ENCODE data around the gene MROH2A. TPM values are rescaled to one million over a fixed set of nuclear protein-coding genes. Genes with fewer than 3 reads are reported as not detected.
"Not testable (repeated sequence)": the region's sequence is repeated elsewhere in the genome, so short reads cannot be mapped to it uniquely, and the experiment has no call there.

MROH2A gene
- not detected for total RNA-seq

- Histone ChIP-seq H3K27ac (no peak within 1 kb of the TSS), H3K36me3 (no peaks in the 10 kb centered on the region), H3K4me1 (no peaks in the 10 kb centered on the region), H3K27me3 (no peaks in the 10 kb centered on the region), H3K4me3 (no peak within 1 kb of the TSS), H3K9me3 (no peaks in the 10 kb centered on the region)
- no peak for DNase-seq (ENCODE audit: extremely low spot score in 2 of 2)
- intact Hi-C loops (cut with DNase I), result no loop called here
- TF ChIP-seq POLR2A (IDR thresholded peaks at IDR 0.05), result no peak
- no peak for TF ChIP-seq CTCF (IDR thresholded peaks at IDR 0.05)
- TF ChIP-seq POLR2AphosphoS5 (IDR thresholded peaks at IDR 0.05; ENCODE audit: insufficient read depth in 1 of 2, low read depth in 1 of 2), result no peak
These were observed at the start of gene MROH2A for GRCh38 chr2:233778030-233778429. TSS of gene MROH2A (plus strand) at chr2:233778330. CDS start at chr2:233779359, 1,029 bp downstream.

GRCh38 chr2:233728723-233729301 is 49.3 kb upstream of the MROH2A start, which contains the start of gene UGT1A3:
TSS of gene UGT1A3 (plus strand) at chr2:233729042. CDS start at chr2:233729127, 85 bp downstream.
- H3K27ac ChIP-seq, result no peak within 1 kb of the TSS
- no peak for DNase-seq (ENCODE audit: extremely low spot score in 2 of 2)
- H3K36me3 ChIP-seq, result no peaks in the 10 kb centered on the region
- no peaks in the 10 kb centered on the region for H3K27me3 ChIP-seq
- no peaks in the 10 kb centered on the region for H3K4me1 ChIP-seq
- H3K9me3 ChIP-seq, result no peaks in the 10 kb centered on the region
- TF ChIP-seq POLR2A (IDR thresholded peaks at IDR 0.05), result no peak
- no peak for TF ChIP-seq POLR2AphosphoS5 (IDR thresholded peaks at IDR 0.05; ENCODE audit: insufficient read depth in 1 of 2, low read depth in 1 of 2)
- no peak for TF ChIP-seq CTCF (IDR thresholded peaks at IDR 0.05)
- no peak within 1 kb of the TSS for H3K4me3 ChIP-seq
- intact Hi-C loops (cut with DNase I), result no loop called here

GRCh38 chr2:233736868-233737653 is 41.1 kb upstream of the MROH2A start:
- DNase-seq (ENCODE audit: extremely low spot score in 2 of 2); H3K4me1 ChIP-seq; intact Hi-C loops (cut with DNase I); H3K27ac ChIP-seq; H3K27me3 ChIP-seq; H3K36me3 ChIP-seq; H3K4me3 ChIP-seq; H3K9me3 ChIP-seq: not testable (repeated sequence)

GRCh38 chr2:233740870-233741269 is 37.3 kb upstream of the MROH2A start:
- DNase-seq (ENCODE audit: extremely low spot score in 2 of 2), result no peak
- intact Hi-C loops (cut with DNase I), result no loop called here

More at GRCh38 chr2:233740870-233741269, 37.3 kb upstream of the MROH2A start:
- Histone ChIP-seq H3K4me1 (no peaks in the 10 kb centered on the region), H3K36me3 (no peaks in the 10 kb centered on the region), H3K9me3 (no peaks in the 10 kb centered on the region), H3K27me3 (no peaks in the 10 kb centered on the region), H3K4me3 (no peak overlapping the region), H3K27ac (no peak overlapping the region)
- TF ChIP-seq POLR2A (IDR thresholded peaks at IDR 0.05) (no peak), POLR2AphosphoS5 (IDR thresholded peaks at IDR 0.05; ENCODE audit: insufficient read depth in 1 of 2, low read depth in 1 of 2) (no peak), CTCF (IDR thresholded peaks at IDR 0.05) (no peak)
